HG02970 (cell line): ENCODE data around the gene NDUFB2.
"Not testable (repeated sequence)": the region's sequence is repeated elsewhere in the genome, so short reads cannot be mapped to it uniquely, and the experiment has no call there.

Source experiments
- ATAC-seq: cut with Tn5 transposase; IDR thresholded peaks from one replicate; pipeline ENCODE4 v1.9.1; 2021; ENCODE audit warnings: mild to moderate bottlenecking, moderate library complexity, moderate number of reproducible peaks; ENCODE audit not compliant: unreplicated experiment, low FRiP score

NDUFB2 gene

GRCh38 chr7:140726281-140726680, 29.8 kb downstream of the NDUFB2 start:
- ATAC-seq = no peak

DNA sequence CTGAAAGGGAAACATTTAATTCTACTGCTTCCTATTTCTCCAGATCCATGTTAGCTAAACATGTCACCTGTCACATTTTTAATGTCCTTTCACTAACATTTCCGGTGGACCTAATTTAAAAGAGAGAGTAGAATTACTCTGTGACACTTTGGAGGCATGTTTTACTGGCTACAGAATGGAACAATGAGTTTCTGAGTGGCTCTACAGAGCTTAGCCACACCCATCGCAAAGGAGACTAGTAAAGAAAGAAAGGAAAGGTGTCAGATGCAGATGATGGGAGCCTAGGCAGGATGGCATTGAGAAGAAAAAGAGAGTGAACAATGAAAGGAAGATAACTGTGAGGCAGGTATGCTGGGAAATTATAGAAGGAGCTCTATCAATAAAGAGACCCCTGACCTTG, 35.9 kb downstream of the NDUFB2 start:
- ATAC-seq = no peak

- ATAC-seq = no peak
Observed at GRCh38 chr7:140734096-140734495, 37.6 kb downstream of the NDUFB2 start.

DNA sequence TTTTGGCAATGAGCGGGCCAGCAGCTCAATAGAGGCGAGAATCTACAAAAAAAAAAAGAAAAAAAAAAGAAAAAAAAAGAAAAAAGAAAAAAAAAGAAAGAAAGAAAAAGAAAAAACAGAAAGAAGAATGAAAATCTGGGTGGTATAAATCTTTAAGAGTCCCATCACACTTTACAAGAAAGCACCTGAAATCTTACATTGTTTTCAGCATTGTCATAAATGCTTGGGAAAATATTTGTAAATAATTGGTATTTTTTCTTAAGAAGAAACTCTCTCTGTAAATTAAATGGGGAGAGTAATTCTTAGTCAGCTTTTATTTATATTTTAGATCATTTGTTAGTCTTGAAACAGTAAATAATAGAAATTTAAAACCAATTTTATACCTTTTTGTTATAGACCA, 38.2 kb downstream of the NDUFB2 start:
- ATAC-seq = no peak

- no peak for ATAC-seq
Observed at GRCh38 chr7:140738280-140738679, 41.8 kb downstream of the NDUFB2 start.

- ATAC-seq = not testable (repeated sequence)
Observed at GRCh38 chr7:140743255-140743654, 46.7 kb downstream of the NDUFB2 start.

GRCh38 chr7:140744005-140744404, 47.5 kb downstream of the NDUFB2 start:
- ATAC-seq = no peak

DNA sequence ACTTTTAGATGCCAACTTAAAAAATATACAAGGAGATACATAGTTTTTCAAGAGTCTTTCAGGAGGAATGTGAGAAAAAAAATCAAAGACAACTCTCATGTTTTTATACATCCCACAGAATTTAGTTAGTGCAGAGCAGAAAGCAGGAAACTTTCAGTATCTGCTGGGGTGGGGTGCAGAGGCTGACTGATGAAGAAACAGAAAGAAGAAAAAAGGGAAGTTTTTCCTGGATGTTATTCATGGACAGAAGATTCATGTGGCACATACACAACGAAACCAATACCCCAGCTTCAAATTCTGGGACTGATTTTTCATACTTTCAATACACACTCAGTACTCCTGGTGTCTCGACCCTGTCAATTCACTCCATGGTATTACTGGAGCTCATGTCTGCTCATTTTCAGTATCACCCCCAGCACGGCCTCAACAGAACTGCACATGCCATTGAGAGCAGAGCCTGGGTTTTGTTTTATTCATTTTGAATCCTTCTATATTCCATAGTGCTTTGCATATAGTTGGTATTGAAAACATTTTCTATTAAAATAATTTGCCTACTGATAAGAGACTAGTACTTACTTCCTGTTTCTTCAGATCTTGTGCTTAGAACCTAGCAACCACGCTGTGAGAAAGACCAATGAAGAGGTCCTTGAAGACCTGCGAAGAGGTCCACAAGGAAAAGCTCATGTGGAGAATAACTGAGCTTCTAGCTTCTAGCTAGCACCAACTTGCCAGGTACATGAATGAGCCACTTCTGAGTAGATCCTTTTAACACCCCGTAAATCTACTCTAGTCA, 49.0 kb downstream of the NDUFB2 start:
- ATAC-seq = no peak

- ATAC-seq = no peak
Observed at GRCh38 chr7:140746751-140747150, 50.2 kb downstream of the NDUFB2 start.

GRCh38 chr7:140752533-140752932, 56.0 kb downstream of the NDUFB2 start:
- no peak for ATAC-seq

DNA sequence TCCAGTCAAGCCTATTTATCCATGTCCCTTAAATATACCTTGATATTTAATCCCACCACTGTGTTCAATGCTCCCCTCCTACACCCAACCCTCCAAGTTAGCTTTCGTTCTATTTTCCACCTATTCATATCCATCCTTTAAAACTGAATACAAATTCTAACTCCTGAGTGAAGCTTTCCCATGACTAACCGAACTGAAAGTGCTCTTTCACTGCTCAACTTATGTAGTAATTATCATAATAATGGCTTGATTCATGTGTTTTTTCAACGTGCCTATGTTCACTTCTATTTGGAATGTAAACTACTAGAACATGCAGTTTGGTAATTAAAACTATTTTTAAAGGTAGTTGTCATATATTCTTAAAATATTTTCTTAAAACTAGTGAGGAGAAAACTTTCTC, 58.0 kb downstream of the NDUFB2 start:
- no peak for ATAC-seq
